ENCODE measurements around the gene THBS1.

GRCh38 chr15:39546842-39547241 is 34.0 kb upstream of the THBS1 start:
- TF ChIP-seq CTCF (IDR thresholded peaks at IDR 0.05): no peak
- TF ChIP-seq POLR2A (IDR thresholded peaks at IDR 0.05): no peak
- no peak for TF ChIP-seq POLR2AphosphoS5 (IDR thresholded peaks at IDR 0.05)

Measured in suprapubic skin (tissue), 4 donors.